GM19023 (cell line): Measurements from ENCODE around the gene FER.
A peak's percentile ranks its signal among the peaks of the same experiment; 100 is the strongest.
"Not testable (repeated sequence)": the region's sequence is repeated elsewhere in the genome, so short reads cannot be mapped to it uniquely, and the experiment has no call there.

Source experiments
- ATAC-seq: cut with Tn5 transposase; IDR thresholded peaks from one replicate; pipeline ENCODE4 v1.9.1; 2021; ENCODE audit warnings: mild to moderate bottlenecking, moderate library complexity; ENCODE audit not compliant: unreplicated experiment

The FER gene

GRCh38 chr5:108743846-108744245 lies 3.9 kb upstream of the FER start:
- no peak for ATAC-seq

GRCh38 chr5:108747111-108747773 lies 455 bp upstream of the FER start:
- ATAC-seq, result no peak

GRCh38 chr5:108748401-108749127 lies 867 bp downstream of the FER start:
- ATAC-seq, result peak; percentile 97

GRCh38 chr5:108749128-108749861 lies 1.6 kb downstream of the FER start:
- peak; percentile 32 for ATAC-seq

GRCh38 chr5:108753331-108753730 lies 5.6 kb downstream of the FER start:
- no peak for ATAC-seq

DNA sequence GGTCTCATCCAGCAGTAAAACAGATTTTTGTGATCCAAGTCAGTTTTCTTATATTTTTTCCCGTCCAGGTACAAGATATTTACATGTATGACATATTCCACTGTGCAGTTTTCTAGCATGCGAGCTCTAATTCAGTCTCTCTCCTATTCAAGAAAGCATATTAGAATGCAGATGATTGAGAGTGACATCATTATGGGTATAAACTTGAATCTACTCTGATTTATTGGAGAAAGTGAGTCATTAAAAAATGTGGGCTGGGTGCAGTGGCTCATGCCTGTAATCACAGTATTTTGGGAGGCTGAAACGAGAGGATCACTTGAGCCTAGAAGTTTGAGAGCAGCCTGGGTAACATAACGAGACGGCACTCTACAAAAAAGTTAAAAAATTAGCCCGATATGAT lies 6.2 kb downstream of the FER start:
- ATAC-seq, result no peak

DNA sequence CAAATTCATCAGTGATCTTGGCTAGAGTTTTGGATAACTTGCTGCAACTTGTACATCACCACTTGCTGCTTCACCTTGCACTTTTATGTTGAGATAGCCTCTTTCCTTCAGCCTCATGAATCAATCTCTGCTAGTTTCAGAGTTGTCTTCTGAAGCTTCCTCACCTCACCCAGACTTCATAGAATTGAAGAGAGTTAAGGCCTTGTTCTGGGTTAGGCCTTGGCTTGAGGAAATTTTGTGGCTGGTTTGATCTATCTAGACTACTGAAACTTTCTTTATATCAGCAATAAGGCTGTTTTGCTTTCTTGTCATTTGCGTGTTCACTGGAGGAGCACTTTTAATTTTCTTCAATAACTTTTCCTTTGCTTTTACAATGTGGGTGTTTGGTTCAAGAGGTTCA lies 12.8 kb downstream of the FER start:
- no peak for ATAC-seq

DNA sequence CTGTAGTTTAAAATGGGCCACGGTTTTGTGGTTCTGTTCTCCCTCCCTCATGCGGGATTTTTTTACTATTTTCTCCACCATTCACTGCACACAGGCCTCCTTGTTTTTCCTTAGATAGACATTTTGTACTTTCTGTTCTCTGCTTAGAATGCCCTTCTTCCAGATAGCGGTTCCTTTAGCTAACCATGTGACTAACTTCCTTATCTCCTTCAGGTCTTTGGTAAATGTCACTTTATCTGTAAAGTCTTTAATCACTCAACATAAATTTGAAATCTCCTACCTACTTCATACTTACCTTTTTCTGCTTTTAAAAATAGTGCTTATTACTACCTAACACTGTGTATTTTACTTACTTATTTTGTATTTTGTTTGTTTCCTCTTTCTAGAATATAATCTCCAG lies 15.0 kb downstream of the FER start:
- ATAC-seq, result no peak

DNA sequence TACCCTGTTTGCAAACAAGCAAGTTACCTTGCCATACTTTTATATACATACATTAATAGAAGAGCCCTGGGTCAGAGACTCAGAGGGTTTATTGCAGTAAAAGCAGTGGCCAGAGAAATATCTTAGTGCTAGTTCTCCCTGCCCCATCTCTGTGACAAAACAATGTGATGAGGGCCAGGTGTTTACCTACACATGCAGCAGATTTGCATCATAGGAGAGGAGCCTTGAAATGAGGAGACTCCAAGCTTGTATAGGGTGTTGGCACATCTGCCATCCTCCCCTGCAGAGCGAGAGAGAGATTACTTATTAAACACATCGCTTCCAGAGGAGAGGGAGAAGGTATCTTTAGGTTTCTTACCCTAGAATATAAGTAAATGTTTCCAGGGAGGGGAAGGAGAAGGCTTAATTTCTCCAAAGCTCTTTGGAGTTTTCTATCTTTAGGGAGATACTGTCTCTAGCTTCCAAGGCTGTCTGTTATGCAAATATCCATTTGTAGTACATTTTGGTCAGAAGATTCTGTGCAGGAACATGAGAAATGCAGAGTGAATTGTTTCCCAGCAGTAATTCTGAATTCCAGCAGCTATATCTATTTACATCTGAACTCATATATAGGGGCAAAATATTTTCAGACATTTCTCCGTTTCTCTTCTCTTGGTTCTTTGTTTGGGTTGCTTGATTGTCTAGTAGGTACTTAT lies 15.7 kb downstream of the FER start:
- no peak for ATAC-seq

DNA sequence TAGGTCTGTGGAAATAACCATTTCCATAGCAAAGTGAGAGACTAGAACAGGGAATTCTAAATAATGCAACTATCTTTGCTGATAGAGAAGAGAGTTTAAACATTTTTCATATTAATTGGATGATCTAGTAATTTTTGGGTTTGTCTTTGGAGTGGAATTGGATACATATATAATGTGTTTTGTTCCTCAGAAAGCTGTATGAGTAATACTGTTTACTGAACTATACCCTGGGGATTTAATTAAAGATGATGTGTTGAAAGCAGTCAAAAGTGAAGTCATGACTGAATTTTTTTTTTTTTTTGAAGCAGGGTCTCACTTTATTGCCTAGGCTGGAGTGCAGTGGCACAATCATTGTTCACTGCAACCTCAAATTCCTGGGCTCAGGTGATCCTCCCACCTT lies 17.9 kb downstream of the FER start:
- no peak for ATAC-seq

- ATAC-seq, result not testable (repeated sequence)
These were observed 19.2 kb downstream of the FER start for GRCh38 chr5:108766916-108767315.

- peak; percentile 66 for ATAC-seq
These were observed 21.7 kb downstream of the FER start for GRCh38 chr5:108769352-108769751.

GRCh38 chr5:108772626-108773025 lies 24.9 kb downstream of the FER start:
- no peak for ATAC-seq

DNA sequence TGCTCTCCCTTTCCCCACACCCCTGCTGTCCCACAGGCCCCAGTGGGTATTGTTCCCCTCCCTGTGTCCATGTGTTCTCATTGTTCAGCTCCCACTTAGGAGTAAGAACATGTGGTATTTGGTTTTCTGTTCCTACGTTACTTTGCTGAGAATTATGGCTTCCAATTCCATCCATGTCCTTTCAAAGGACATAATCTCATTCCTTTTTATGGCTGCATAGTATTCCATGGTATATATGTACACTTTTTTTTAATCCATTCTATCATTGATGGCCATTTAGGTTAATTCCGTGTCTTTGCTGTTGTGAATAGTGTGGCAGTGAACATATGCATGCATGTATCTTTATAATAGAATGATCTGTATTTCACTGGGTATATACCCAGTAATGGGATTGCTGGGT lies 25.6 kb downstream of the FER start:
- no peak for ATAC-seq

- not testable (repeated sequence) for ATAC-seq
These were observed 26.4 kb downstream of the FER start for GRCh38 chr5:108774079-108774478.

- not testable (repeated sequence) for ATAC-seq
These were observed 29.9 kb downstream of the FER start for GRCh38 chr5:108777582-108777981.

- ATAC-seq, result not testable (repeated sequence)
These were observed 36.9 kb downstream of the FER start for GRCh38 chr5:108784577-108784976.

GRCh38 chr5:108786806-108787483 lies 39.2 kb downstream of the FER start:
- ATAC-seq, result no peak

- ATAC-seq, result no peak
These were observed 40.4 kb downstream of the FER start for GRCh38 chr5:108788142-108788541.

GRCh38 chr5:108793207-108793606 lies 45.5 kb downstream of the FER start:
- no peak for ATAC-seq

DNA sequence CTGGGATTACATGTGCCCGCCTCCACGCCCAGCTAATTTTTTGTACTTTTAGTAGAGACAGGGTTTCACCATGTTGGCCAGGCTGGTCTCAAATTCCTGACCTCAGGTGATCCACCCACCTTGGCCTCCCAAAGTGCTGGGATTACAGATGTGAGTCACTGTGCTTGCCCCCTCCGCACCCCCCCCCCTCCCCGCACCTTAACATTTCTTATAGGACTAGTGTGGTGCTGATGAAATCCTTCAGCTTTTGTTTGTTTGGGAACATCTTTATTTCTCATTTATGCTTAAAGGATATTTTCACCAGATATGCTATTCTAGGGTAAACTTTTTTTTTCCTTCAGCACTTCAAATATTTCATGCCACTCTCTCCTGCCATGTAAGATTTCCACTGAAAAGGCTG lies 46.7 kb downstream of the FER start:
- ATAC-seq, result not testable (repeated sequence)
